ENCODE measurements around the gene HSPA5.

Gene HSPA5

GRCh38 chr9:125261501-125262293 is 20.6 kb upstream of the HSPA5 start, which contains the start of gene GAPVD1 (continued):
- no peak for TF ChIP-seq ZNF362 (tag by site-specific recombination; IDR thresholded peaks at IDR 0.05)
- TF ChIP-seq ZBTB8A (tag by site-specific recombination; IDR thresholded peaks at IDR 0.05): no peak
- no peak for TF ChIP-seq ZNF677 (tag by site-specific recombination; IDR thresholded peaks at IDR 0.05)
- peak; percentile 30; the same call in 1 of the 2 replicates for TF ChIP-seq ZNF2 (tag by site-specific recombination; IDR thresholded peaks at IDR 0.05)
- TF ChIP-seq, protein P1, sequence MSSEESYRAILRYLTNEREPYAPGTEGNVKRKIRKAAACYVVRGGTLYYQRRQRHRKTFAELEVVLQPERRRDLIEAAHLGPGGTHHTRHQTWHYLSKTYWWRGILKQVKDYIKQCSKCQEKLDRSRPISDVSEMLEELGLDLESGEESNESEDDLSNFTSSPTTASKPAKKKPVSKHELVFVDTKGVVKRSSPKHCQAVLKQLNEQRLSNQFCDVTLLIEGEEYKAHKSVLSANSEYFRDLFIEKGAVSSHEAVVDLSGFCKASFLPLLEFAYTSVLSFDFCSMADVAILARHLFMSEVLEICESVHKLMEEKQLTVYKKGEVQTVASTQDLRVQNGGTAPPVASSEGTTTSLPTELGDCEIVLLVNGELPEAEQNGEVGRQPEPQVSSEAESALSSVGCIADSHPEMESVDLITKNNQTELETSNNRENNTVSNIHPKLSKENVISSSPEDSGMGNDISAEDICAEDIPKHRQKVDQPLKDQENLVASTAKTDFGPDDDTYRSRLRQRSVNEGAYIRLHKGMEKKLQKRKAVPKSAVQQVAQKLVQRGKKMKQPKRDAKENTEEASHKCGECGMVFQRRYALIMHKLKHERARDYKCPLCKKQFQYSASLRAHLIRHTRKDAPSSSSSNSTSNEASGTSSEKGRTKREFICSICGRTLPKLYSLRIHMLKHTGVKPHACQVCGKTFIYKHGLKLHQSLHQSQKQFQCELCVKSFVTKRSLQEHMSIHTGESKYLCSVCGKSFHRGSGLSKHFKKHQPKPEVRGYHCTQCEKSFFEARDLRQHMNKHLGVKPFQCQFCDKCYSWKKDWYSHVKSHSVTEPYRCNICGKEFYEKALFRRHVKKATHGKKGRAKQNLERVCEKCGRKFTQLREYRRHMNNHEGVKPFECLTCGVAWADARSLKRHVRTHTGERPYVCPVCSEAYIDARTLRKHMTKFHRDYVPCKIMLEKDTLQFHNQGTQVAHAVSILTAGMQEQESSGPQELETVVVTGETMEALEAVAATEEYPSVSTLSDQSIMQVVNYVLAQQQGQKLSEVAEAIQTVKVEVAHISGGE (tag by site-specific recombination; conservative IDR thresholded peaks at IDR 0.05; ENCODE audit: low read depth): peak; percentile 95
- TF ChIP-seq ZBTB48 (tag by site-specific recombination; IDR thresholded peaks at IDR 0.05): peak; percentile 20; the same call in 1 of the 2 replicates
- TF ChIP-seq ZNF350 (tag by site-specific recombination; IDR thresholded peaks at IDR 0.05): no peak
- TF ChIP-seq ZNF133 (tag by site-specific recombination; IDR thresholded peaks at IDR 0.05): no peak
- no peak for TF ChIP-seq ZNF521 (tag by site-specific recombination; IDR thresholded peaks at IDR 0.05)
- no peak for TF ChIP-seq ZNF596 (tag by site-specific recombination; IDR thresholded peaks at IDR 0.05)
- TF ChIP-seq WT1 (tag by site-specific recombination; IDR thresholded peaks at IDR 0.05): 0 out of 2 replicates have a peak, but pooled peaks have one; percentile 18
- peak; percentile 52; the same call in 1 of the 2 replicates for TF ChIP-seq TRIM28 (IDR thresholded peaks at IDR 0.05; ENCODE audit: borderline replicate concordance, low read length)
- TF ChIP-seq KLF8 (tag by site-specific recombination; IDR thresholded peaks at IDR 0.05): peak; percentile 21; the same call in 1 of the 2 replicates
- no peak for TF ChIP-seq ZNF843 (tag by site-specific recombination; IDR thresholded peaks at IDR 0.05)
- TF ChIP-seq BCL11A (tag by site-specific recombination; IDR thresholded peaks at IDR 0.05; ENCODE audit: low read depth): no peak
- no peak for TF ChIP-seq ZNF138 (tag by site-specific recombination; IDR thresholded peaks at IDR 0.05; ENCODE audit: borderline replicate concordance)
- TF ChIP-seq GLIS2 (tag by site-specific recombination; IDR thresholded peaks at IDR 0.05): peak; percentile 50
- TF ChIP-seq ZNF837 (tag by site-specific recombination; IDR thresholded peaks at IDR 0.05): no peak
- no peak for TF ChIP-seq ZNF211 (tag by site-specific recombination; IDR thresholded peaks at IDR 0.05; ENCODE audit: low read depth)
- TF ChIP-seq ZNF214 (tag by site-specific recombination; IDR thresholded peaks at IDR 0.05; ENCODE audit: borderline replicate concordance): no peak
- no peak for TF ChIP-seq ZNF785 (tag by site-specific recombination; IDR thresholded peaks at IDR 0.05)
- TF ChIP-seq ZNF114 (tag by site-specific recombination; IDR thresholded peaks at IDR 0.05): no peak
- TF ChIP-seq GLIS1 (tag by site-specific recombination; IDR thresholded peaks at IDR 0.05): peak; percentile 37
- TF ChIP-seq OVOL3 (tag by site-specific recombination; IDR thresholded peaks at IDR 0.05): no peak
- TF ChIP-seq HOXD13 (CRISPR knock-in tag; IDR thresholded peaks at IDR 0.05; ENCODE audit: borderline replicate concordance): no peak
- TF ChIP-seq ZNF747 (tag by site-specific recombination; IDR thresholded peaks at IDR 0.05): no peak
- TF ChIP-seq ZNF416 (tag by site-specific recombination; IDR thresholded peaks at IDR 0.05): no peak
- TF ChIP-seq ZNF112 (tag by site-specific recombination; IDR thresholded peaks at IDR 0.05): no peak
- no peak for TF ChIP-seq ZNF266 (tag by site-specific recombination; IDR thresholded peaks at IDR 0.05; ENCODE audit: low read depth)
- no peak for TF ChIP-seq ZNF510 (tag by site-specific recombination; IDR thresholded peaks at IDR 0.05; ENCODE audit: insufficient replicate concordance)
- TF ChIP-seq ZBTB21 (tag by site-specific recombination; IDR thresholded peaks at IDR 0.05): no peak
- no peak for TF ChIP-seq ZNF37A (tag by site-specific recombination; IDR thresholded peaks at IDR 0.05)
- no peak for TF ChIP-seq ZNF585B (tag by site-specific recombination; IDR thresholded peaks at IDR 0.05)
- peak; percentile 42 for TF ChIP-seq ZFHX2 (tag by site-specific recombination; conservative IDR thresholded peaks at IDR 0.05)
- TF ChIP-seq ZNF302 (tag by site-specific recombination; IDR thresholded peaks at IDR 0.05; ENCODE audit: low read depth): no peak
- TF ChIP-seq ZNF366 (tag by site-specific recombination; conservative IDR thresholded peaks at IDR 0.05): no peak
- TF ChIP-seq ZSCAN16 (tag by site-specific recombination; IDR thresholded peaks at IDR 0.05): no peak
- TF ChIP-seq SP7 (tag by site-specific recombination; IDR thresholded peaks at IDR 0.05): no peak

Data from HEK293 (cell line).